K562 (cell line): Measurements from ENCODE around the gene KTI12. TPM values are rescaled to one million over a fixed set of nuclear protein-coding genes. Genes with fewer than 3 reads are reported as not detected.

Experiments
- ATAC-seq: fragments of 200-7000 bp; cut with Tn5 transposase; 3 replicates; pipeline ENCODE4 v1.9.1; 2020; ENCODE audit warnings: moderate library complexity
- BruUV-seq: library from RNA; stranded (reverse); fragments of 400-500 nt; replicated peaks from 2 replicates; lab custom pipeline; 2021; lab: Mats Ljungman, UMichigan
- CTCF ChIA-PET: fragments of 300-600 bp; formaldehyde crosslinking; extraction: SDS; loops from one replicate; lab custom pipeline; 2021; ENCODE audit warnings: low intra/inter-chr PET ratio; lab: Yijun Ruan, JAX
- POLR2A ChIA-PET: fragments of 300-600, 350-650 bp; sonication (Branson Sonifier 250); formaldehyde crosslinking; extraction: SDS; loops from one replicate; lab custom pipeline; 2021; ENCODE audit warnings: antibody characterized with exemption, inconsistent platforms; lab: Yijun Ruan, JAX
- DNase-seq, 4 experiments: peaks; one replicate each; pipeline versions ENCODE4 v3.0.0 to v3.0.0-alpha.2; 2011 to 2018; ENCODE audit warnings: low spot score in 3 of 4, mixed read lengths in 3 of 4; ENCODE audit errors: extremely low read depth in 1 of 4
- FAIRE-seq: peaks from 2 replicates; lab custom pipeline; 2011; peaks lifted over from hg19 to GRCh38; lab: Jason Lieb, UNC
- H2AFZ ChIP-seq: 2 replicates; pipeline ENCODE4 v1.6.0; 2011; ENCODE audit warnings: low read depth, low read length, control low read depth, inconsistent platforms
- H3K27ac ChIP-seq: fragments of 200-600 bp; 3 replicates; pipeline ENCODE4 v1.8.0; 2011; ENCODE audit warnings: low read depth, mild to moderate bottlenecking, control low read depth, inconsistent platforms, low read length, moderate library complexity, mixed read lengths; ENCODE audit errors: extremely low read depth
- H3K27me3 ChIP-seq, 2 experiments: fragments of 300-600 bp in 1 of 2; 2 replicates in 1 of 2; 3 replicates in 1 of 2; pipeline versions ENCODE4 v1.6.0 to v1.8.0; 2011; ENCODE audit warnings: inconsistent platforms in 2 of 2, low read length in 2 of 2, mild to moderate bottlenecking in 1 of 2, mixed read lengths in 1 of 2, moderate library complexity in 1 of 2; ENCODE audit not compliant: control insufficient read depth in 2 of 2, insufficient read depth in 2 of 2
- H3K36me3 ChIP-seq: fragments of 300-600 bp; 3 replicates; pipeline ENCODE4 v1.8.0; 2011; ENCODE audit warnings: mild to moderate bottlenecking, low read length, inconsistent platforms; ENCODE audit not compliant: control insufficient read depth, insufficient read depth
- H3K4me1 ChIP-seq, 2 experiments: fragments of 200-600 bp in 1 of 2; replicated peaks in 1 of 2; 2 replicates in 1 of 2; 3 replicates in 1 of 2; pipeline versions ENCODE4 v1.5.1 to v1.8.0; 2011; ENCODE audit warnings: inconsistent platforms in 2 of 2, low read length in 2 of 2, mild to moderate bottlenecking in 1 of 2, mixed read lengths in 1 of 2, moderate library complexity in 1 of 2; ENCODE audit not compliant: control insufficient read depth in 2 of 2, insufficient read depth in 2 of 2
- H3K4me2 ChIP-seq: 2 replicates; pipeline ENCODE4 v1.6.1; 2011; ENCODE audit warnings: low read length, control low read depth, inconsistent platforms, mixed read lengths; ENCODE audit not compliant: insufficient read depth
- H3K4me3 ChIP-seq: fragments of 200-600 bp; sonication (generic), shearing (Covaris generic); 2 replicates; pipeline ENCODE4 v1.5.1; 2016; ENCODE audit warnings: control low read depth, inconsistent platforms
- H3K79me2 ChIP-seq: fragments of 200-600 bp; 3 replicates; pipeline ENCODE4 v1.8.0; 2011; ENCODE audit warnings: low read length, inconsistent platforms; ENCODE audit not compliant: control insufficient read depth, insufficient read depth
- H3K9ac ChIP-seq, 2 experiments: 2 replicates each; pipeline versions ENCODE4 v1.6.0 to v1.6.1; 2011; ENCODE audit warnings: low read depth in 2 of 2, low read length in 2 of 2, control low read depth in 1 of 2, inconsistent platforms in 1 of 2, mild to moderate bottlenecking in 1 of 2, mixed read lengths in 1 of 2; ENCODE audit not compliant: insufficient read depth in 1 of 2
- H3K9me1 ChIP-seq: one replicate; pipeline ENCODE4 v1.6.0; 2011; ENCODE audit warnings: inconsistent platforms, mild to moderate bottlenecking, low read length, moderate library complexity; ENCODE audit not compliant: control insufficient read depth, insufficient read depth
- H3K9me3 ChIP-seq: replicated peaks from 2 replicates; pipeline ENCODE4 v1.5.1; 2011; ENCODE audit warnings: low read depth, low read length, inconsistent platforms; ENCODE audit not compliant: control insufficient read depth, insufficient read depth
- H4K20me1 ChIP-seq: replicated peaks from 2 replicates; pipeline ENCODE4 v1.6.1; 2011; ENCODE audit warnings: low read length, inconsistent platforms, mixed read lengths; ENCODE audit not compliant: control insufficient read depth, insufficient read depth
- ILF3 ChIP-seq: fragments of 450-650 bp; IDR thresholded peaks from 2 replicates; pipeline ENCODE4 v1.6.1; 2018; ENCODE audit warnings: antibody characterized with exemption, mild to moderate bottlenecking, moderate library complexity, borderline replicate concordance
- POU5F1 ChIP-seq: fragments of 150-350 bp; IDR thresholded peaks from 2 replicates; pipeline ENCODE4 v1.6.1; 2014; ENCODE audit warnings: borderline replicate concordance, low read length, low read depth, mild to moderate bottlenecking; ENCODE audit not compliant: partially characterized antibody
- SP1 ChIP-seq: sonication (generic); formaldehyde crosslinking; IDR thresholded peaks from 2 replicates; pipeline ENCODE4 v1.8.1; 2022; ENCODE audit warnings: mild to moderate bottlenecking, missing genetic modification reagents
- ZNF184 ChIP-seq: sonication (generic); formaldehyde crosslinking; IDR thresholded peaks from 2 replicates; pipeline ENCODE4 v1.5.0; 2020; ENCODE audit warnings: missing genetic modification reagents
- in situ Hi-C: fragments of 300-500 bp; cut with MboI; formaldehyde crosslinking; loops from 4 replicates; pipeline ENCODE4 v1.15.0; 2018; ENCODE audit warnings: inconsistent platforms, mixed read lengths
- intact Hi-C: fragments of 100-400 bp; cut with micrococcal nuclease; formaldehyde crosslinking; loops from 2 replicates; pipeline ENCODE4 v1.14.2; 2022
- polyA plus RNA-seq, 8 experiments: library from polyadenylated mRNA; depleted of rRNA in 4 of 8; stranded (reverse) in 5 of 8; unstranded in 3 of 8; fragments of >200 nt; fragmentation: Nextera tagmentation in 2 of 8; fragmentation: Illumina TruSeq in 1 of 8; extraction: Ambion mirVana in 2 of 8; extraction: Trizol in 1 of 8; gene quantifications; 2 replicates each; pipeline versions ENCODE4 v1.2.1 to v1.2.3, GENCODE V29; 2011 to 2014; ENCODE audit warnings: inconsistent platforms in 1 of 8, missing spikeins in 1 of 8
- total RNA-seq, 7 experiments: library from RNA; depleted of rRNA in 6 of 7; stranded (reverse); fragments of >200 nt in 6 of 7; fragmentation: Illumina TruSeq in 2 of 7; extraction: Trizol in 2 of 7; gene quantifications; 2 replicates each; pipeline versions ENCODE4 v1.2.1 to v1.2.3, GENCODE V29; 2011 to 2021; ENCODE audit warnings: low replicate concordance in 1 of 7
- TF ChIP-seq, protein P1 (sequence below): fragments of 450-650 bp; IDR thresholded peaks from 2 replicates; pipeline ENCODE4 v1.6.1; 2016; ENCODE audit warnings: borderline replicate concordance
- TF ChIP-seq, protein P2 (sequence below): fragments of 450-650 bp; conservative IDR thresholded peaks from 2 replicates; pipeline ENCODE4 v1.6.1; 2016; ENCODE audit warnings: missing genetic modification characterization, low read depth, mild to moderate bottlenecking, control low read depth, missing compliant biosample characterization

Gene KTI12
- total and polyA plus RNA-seq, 9 of the 15 experiments (the other 6 are each of a cell fraction or from before 2014, with no cell fraction given) = 3.1 to 22.8 (median 11.6) TPM

- H2AFZ ChIP-seq = no peak overlapping the region
- DNase-seq (no peak), ATAC-seq (no peak), FAIRE-seq (no peak)
- in situ Hi-C loops (no loop called here), intact Hi-C loops (loop anchor here (5.0 kb wide), 1 partner anchor 493 kb away; the partner anchor contains the start of gene TUT4)
- no peaks in the 10 kb centered on the region; a peak in 1 of 5 replicates for H3K27me3 ChIP-seq
- H3K4me3 ChIP-seq = no peak overlapping the region
- H4K20me1 ChIP-seq = no peaks in the 10 kb centered on the region
- ChIA-PET CTCF (no interaction called here), POLR2A (interaction anchor here (0.6 to 2.3 kb wide), 8 partner anchors 9 to 148 kb away, joined by 3 to 12 read pairs (median 3); no protein-coding TSS in a partner anchor)
- peaks cover 76% of the 10 kb centered on the region for H3K79me2 ChIP-seq
- H3K9me3 ChIP-seq = no peaks in the 10 kb centered on the region
- H3K36me3 ChIP-seq = peaks cover 54% of the 10 kb centered on the region
- H3K27ac ChIP-seq = no peak overlapping the region
- H3K4me1 ChIP-seq = peaks cover 5 to 11% of the 10 kb centered on the region in 2 experiments
- no TSS peak for BruUV-seq
- no peaks in the 10 kb centered on the region for H3K9me1 ChIP-seq
- TF ChIP-seq SP1 (CRISPR knock-in tag) (no peak), ILF3 (no peak), ZNF184 (CRISPR knock-in tag) (no peak), POU5F1 (no peak)
- TF ChIP-seq, protein P1, sequence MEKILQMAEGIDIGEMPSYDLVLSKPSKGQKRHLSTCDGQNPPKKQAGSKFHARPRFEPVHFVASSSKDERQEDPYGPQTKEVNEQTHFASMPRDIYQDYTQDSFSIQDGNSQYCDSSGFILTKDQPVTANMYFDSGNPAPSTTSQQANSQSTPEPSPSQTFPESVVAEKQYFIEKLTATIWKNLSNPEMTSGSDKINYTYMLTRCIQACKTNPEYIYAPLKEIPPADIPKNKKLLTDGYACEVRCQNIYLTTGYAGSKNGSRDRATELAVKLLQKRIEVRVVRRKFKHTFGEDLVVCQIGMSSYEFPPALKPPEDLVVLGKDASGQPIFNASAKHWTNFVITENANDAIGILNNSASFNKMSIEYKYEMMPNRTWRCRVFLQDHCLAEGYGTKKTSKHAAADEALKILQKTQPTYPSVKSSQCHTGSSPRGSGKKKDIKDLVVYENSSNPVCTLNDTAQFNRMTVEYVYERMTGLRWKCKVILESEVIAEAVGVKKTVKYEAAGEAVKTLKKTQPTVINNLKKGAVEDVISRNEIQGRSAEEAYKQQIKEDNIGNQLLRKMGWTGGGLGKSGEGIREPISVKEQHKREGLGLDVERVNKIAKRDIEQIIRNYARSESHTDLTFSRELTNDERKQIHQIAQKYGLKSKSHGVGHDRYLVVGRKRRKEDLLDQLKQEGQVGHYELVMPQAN = no peak
- TF ChIP-seq, protein P2, sequence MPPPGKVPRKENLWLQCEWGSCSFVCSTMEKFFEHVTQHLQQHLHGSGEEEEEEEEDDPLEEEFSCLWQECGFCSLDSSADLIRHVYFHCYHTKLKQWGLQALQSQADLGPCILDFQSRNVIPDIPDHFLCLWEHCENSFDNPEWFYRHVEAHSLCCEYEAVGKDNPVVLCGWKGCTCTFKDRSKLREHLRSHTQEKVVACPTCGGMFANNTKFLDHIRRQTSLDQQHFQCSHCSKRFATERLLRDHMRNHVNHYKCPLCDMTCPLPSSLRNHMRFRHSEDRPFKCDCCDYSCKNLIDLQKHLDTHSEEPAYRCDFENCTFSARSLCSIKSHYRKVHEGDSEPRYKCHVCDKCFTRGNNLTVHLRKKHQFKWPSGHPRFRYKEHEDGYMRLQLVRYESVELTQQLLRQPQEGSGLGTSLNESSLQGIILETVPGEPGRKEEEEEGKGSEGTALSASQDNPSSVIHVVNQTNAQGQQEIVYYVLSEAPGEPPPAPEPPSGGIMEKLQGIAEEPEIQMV (tag) = no peak
- no peak overlapping the region for H3K4me2 ChIP-seq
- H3K9ac ChIP-seq = no peak overlapping the region
Observed at GRCh38 chr1:52059321-52059720, 25.7 kb upstream of the KTI12 start.
